Activated T-helper 1 cell treated with anti-CD3 and anti-CD28 coated beads, Interleukin-2, amount 50 U/mL, for 16 hours (primary cell): ENCODE data around the gene BARX2.

ENCODE experiments used
- DNase-seq, 2 donors: peaks; one replicate each; pipeline ENCODE4 v3.0.0-alpha.2; 2020; ENCODE audit warnings: low read depth in 1 of 2, low spot score in 1 of 2

BARX2 gene

GRCh38 chr11:129493746-129494145 is 118.1 kb downstream of the BARX2 start:
- no peak for DNase-seq
